Measurements from ENCODE around the gene CDC42BPA.
"Not testable (repeated sequence)": the region's sequence is repeated elsewhere in the genome, so short reads cannot be mapped to it uniquely, and the experiment has no call there.

The CDC42BPA gene

GRCh38 chr1:227112538-227112937, 205.8 kb downstream of the CDC42BPA start:
- DNase-seq: no peak

DNA sequence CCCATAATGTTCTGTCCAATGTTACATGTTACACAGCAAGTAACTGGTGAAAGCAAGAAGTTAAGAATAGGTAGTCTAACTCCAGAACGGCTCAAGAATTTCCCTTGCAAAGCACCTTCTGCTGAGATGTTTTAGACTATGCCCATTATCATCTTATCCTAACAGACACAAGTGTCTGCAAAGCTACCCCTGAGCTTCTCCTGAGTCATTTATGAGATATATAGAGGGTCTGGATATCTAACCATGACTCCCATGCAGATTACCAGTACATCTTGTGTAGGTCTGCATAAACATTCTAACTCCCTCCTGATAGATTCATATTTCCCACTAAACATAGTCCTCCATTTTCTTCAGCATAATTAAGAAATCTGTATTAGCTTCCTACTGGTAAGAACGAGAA, 206.5 kb downstream of the CDC42BPA start:
- DNase-seq: no peak

GRCh38 chr1:227105291-227105690, 213.0 kb downstream of the CDC42BPA start:
- not testable (repeated sequence) for DNase-seq

DNA sequence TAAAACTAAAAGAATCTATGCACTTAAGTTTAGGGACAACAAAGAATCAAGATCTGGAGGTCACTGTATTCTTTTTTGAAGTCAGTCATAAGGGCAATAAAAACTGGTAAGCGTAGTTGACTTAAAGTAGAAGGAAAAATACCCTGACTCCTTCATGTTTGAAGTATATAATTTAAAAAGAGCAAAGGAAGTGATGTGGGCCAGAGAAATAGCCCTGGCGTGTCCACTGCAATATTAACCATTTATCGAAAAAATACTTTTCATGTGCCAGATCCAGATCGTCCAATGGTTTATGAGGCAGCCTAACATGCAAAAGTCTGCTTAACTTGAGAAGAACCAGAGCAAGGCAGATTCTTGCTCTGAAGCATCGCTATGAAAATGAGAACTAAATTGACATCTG, 216.2 kb downstream of the CDC42BPA start:
- DNase-seq: no peak

DNA sequence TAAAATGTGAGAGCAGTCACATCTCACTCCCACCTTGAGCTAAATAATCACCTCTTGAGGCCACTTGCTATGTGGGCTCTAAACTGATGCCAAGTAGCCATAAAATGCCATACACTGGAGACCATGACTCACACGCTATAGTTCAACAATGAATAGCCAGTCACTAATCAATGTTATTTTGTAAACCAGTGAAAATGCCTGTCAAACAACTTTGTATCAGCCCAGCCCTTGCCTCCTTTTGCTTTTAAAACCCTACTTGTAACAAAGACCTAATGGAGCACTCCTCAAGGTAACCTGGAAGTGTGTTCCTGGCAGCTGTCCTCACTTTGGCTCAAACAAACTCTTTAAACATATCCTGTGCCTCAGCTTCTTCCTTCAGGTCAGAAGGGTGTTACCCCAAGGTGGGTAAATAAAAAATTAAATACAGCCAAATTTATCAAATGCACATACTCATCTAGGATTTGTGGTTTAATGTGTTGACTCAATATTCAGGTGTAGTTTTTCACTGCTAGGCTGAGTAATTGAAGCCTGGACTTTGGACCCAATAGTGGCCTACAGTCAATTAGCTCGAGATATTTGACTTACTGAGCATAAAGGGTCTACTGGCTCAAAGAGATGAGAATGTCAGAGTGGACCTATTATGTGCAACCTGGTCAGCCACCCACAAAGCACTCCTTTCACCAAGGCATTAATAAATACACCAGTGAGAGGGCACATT, 223.9 kb downstream of the CDC42BPA start:
- no peak for DNase-seq

GRCh38 chr1:227093309-227093708, 225.0 kb downstream of the CDC42BPA start:
- no peak for DNase-seq

DNA sequence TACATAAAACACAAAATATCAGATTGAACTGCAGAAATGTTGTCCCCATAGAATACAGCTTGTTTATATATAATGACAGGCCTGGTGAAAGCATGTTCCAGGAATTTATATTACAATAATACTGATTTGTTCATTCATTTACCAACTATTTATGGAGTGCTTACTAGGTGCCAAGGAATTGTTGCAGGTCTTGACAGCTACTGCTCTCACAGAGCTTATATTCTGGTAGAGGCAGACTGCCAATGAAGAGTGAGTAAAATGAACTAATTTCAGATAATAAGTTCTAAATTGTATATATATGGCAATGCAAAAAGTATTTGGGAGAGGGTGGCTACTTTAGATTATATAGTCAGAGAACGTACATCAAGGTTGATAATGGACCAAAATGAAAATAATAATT, 226.2 kb downstream of the CDC42BPA start:
- no peak for DNase-seq

GRCh38 chr1:227086636-227087035, 231.7 kb downstream of the CDC42BPA start:
- DNase-seq: no peak

DNA sequence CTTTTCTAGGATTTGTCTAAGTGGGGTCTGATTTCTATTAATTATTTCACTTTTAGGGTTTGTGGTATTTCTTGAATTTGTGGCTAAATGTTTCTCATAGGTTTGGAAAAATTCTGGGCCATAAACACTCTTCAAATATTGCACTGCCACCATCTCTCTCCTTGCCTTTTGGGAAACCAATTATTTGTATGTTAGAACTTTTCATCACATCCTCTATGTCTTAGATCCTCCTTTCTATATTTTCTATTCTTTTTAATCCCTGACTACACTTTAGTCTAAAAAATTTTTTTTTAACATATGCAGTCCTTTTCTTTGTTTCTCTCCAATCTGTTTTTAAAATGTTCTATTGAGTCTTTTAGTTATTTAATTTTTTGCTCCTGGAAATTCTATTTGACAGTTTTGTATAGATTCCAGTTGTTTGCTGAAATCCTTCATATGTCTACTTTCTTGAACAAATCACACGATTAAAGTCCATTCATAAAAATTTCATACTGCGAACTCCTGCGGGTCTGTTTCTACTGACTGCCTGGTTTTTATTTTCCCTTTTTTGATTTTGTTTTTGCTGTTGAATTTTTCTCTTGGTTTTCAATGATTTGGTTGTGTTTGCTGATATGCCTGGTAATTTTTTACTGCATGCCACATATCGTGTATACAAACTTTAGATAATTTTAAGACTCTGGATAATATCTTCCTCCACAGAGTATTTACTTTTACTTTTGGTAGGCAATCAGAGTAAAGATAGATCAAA, 235.1 kb downstream of the CDC42BPA start:
- no peak for DNase-seq

DNA sequence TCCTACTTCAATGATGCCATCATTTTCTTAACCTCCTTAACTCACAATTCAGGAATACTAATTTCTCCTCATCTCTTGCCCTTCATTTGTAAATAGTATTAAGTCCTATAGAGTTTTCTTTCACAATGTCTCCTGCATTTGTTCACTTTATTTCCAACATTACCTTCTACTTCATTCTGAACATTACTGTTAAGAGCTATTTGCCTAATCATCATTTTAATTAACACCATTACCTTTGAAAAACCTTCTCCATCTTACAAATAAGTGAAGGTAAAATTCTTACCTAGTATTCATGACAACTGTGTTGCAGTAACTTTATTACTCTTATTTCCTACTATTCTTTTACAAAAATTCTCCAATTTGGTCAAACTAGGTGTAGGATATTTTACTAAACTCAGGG, 240.5 kb downstream of the CDC42BPA start:
- no peak for DNase-seq

DNA sequence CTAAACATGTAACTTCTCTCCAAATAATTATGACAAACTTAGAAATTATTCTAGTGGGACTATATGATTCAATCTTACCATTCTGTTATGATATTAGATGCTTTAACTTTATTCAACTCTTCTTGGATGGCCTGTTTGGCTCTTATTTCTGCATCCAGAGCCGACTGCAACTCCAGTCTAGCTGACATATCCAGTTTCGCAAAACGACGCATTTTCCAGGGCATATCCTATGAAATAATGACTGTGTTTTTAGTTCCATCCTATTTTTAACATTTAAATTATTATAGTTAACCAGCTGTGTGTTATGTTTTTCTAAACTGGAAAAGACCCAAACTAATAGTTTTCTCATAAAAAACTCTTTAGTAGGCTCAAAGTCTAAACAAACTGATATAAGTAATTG, 244.5 kb downstream of the CDC42BPA start:
- no peak for DNase-seq

GRCh38 chr1:227072991-227073390, 245.3 kb downstream of the CDC42BPA start:
- DNase-seq: no peak

- no peak for DNase-seq
Measured at GRCh38 chr1:227071895-227072587, 246.3 kb downstream of the CDC42BPA start.

GRCh38 chr1:227070638-227071285, 247.5 kb downstream of the CDC42BPA start:
- DNase-seq: no peak

- DNase-seq: no peak
Measured at GRCh38 chr1:227069490-227069889, 248.8 kb downstream of the CDC42BPA start.

DNA sequence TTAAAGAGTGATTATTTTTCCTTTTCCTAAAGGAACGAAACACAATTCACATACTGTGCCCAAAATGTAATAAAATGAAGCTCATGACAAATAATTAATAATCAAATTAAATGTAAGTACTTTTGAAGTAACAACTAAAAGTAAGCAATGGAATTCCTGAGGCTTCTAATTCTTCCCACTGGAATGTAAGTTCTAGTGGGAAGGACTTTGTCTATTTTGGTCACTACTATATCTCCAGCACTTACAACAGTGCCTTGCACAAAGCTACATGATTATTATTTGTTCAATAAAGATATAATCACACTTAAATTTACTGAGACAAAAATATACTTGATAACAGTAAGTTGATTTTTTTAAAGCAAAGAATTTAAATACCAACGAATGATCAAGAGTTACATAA, 249.4 kb downstream of the CDC42BPA start:
- no peak for DNase-seq

DNA sequence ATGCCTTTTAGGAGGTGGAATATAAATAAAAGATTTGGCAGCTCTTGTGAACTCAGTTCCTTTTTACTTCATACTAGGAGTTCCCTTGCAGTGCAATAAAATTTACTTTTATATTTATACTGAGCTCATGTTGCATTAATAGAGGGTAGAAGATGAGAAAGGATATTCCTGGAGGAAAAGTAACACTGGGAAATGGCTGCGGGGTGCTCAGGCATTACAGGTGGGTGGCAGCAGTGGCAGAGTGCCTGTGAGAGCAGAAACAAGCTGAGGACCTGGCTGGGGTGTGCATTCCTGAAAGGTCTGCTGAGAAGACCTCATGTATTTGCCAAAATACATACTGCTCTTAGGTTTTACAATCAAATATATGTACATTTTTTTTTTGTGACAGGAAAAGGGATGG, 251.3 kb downstream of the CDC42BPA start:
- DNase-seq: no peak

DNA sequence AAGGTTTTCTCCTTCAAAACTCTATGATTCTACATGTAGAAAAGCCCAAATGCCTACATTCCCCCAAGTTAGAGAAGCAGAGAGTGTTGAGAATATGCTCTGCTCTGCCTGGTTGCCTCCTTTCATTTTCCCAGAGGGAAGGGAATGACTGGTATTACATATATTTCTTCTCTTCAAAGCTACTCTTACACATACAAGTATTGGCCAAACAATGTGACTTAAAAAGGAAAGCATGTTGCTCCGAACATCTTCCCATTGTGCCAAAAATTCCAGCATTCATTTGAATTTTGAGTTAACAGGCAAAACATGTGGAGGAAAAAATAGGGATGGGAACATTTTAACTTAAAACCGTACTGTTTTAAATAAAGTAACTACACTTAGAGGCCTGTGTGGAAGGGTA, 253.0 kb downstream of the CDC42BPA start:
- DNase-seq: no peak

DNA sequence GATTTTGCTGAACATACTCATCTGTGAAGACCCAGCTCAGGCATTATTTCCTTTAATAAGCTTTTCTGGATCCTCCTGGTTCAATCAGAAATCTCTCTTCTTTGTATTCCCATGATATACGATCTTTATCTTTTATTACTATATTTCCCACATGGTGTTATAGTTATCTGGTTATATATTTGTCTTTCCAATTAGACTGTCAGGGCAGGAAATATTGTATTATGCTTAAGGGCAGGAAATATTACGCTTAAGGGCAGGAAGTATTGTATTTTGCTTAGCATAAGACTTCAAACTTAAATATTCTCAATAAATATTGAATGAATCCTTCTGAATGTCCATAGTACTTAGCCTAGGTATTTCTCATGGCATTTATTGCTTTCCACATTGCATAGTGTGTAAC, 256.0 kb downstream of the CDC42BPA start:
- DNase-seq: no peak

GRCh38 chr1:227059076-227059475, 259.2 kb downstream of the CDC42BPA start:
- DNase-seq: no peak

DNA sequence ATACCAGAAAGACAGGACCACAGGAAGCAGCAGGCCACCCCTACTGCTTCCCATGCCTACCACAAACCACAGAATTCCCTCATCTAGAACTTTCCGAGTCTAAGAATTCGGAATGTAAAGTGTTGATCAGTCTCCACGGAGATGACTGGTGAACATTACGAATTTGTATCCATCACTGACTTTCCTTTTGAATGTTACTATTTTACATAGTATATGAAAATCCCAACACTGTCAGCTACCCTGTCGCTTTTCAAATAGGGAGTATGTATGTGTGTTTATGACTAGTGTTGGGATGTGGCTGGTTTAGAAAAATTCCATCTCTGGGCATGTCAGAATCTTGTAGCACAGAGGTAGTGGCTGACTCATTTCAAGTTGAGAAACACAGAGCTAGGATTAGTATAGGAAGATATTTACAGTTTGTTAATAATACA, 260.0 kb downstream of the CDC42BPA start:
- no peak for DNase-seq

GRCh38 chr1:227049253-227049652, 269.0 kb downstream of the CDC42BPA start:
- DNase-seq: no peak

- no peak for DNase-seq
Measured at GRCh38 chr1:227043755-227044154, 274.5 kb downstream of the CDC42BPA start.

Data from activated CD4-positive, alpha-beta T cell treated with anti-CD3 and anti-CD28 coated beads for 4 hours (primary cell).